DOHH2 (cell line): Measurements from ENCODE around the gene JUND.

Experiments used
- EZH2phosphoT487 ChIP-seq: fragments of 200-600 bp; sonication (generic); IDR thresholded peaks from 2 replicates; pipeline ENCODE4 v1.6.1; 2017; ENCODE audit warnings: borderline replicate concordance, mild to moderate bottlenecking, antibody characterized with exemption, low read length, moderate library complexity, mixed read lengths
- TF ChIP-seq, protein P1 (sequence below): fragments of 200-600 bp; sonication (generic); IDR thresholded peaks from one replicate; pipeline ENCODE4 v1.5.1; 2014; ENCODE audit warnings: antibody characterized with exemption, mild to moderate bottlenecking, low read depth, low read length; ENCODE audit not compliant: poor library complexity, severe bottlenecking

DNA sequence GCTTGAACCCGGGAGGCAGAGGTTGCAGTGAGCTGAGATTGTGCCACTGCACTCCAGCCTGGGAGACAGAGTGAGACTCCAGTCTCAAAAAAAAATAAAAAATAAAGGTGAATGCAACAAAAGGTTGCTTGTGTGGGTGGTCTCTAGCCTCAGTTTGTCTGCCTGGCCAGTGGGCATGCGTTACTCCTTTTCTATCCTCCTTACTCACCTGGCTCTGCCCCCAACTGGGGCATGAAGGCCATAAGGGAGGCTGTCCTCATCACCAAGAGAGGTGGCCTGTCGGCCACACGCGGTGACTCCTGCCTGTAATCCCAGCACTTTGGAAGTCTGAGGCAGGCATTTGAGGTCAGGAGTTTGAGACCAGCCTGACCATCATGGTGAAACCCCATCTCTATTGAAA lies 1.9 kb upstream of the JUND start:
- TF ChIP-seq, protein P1, sequence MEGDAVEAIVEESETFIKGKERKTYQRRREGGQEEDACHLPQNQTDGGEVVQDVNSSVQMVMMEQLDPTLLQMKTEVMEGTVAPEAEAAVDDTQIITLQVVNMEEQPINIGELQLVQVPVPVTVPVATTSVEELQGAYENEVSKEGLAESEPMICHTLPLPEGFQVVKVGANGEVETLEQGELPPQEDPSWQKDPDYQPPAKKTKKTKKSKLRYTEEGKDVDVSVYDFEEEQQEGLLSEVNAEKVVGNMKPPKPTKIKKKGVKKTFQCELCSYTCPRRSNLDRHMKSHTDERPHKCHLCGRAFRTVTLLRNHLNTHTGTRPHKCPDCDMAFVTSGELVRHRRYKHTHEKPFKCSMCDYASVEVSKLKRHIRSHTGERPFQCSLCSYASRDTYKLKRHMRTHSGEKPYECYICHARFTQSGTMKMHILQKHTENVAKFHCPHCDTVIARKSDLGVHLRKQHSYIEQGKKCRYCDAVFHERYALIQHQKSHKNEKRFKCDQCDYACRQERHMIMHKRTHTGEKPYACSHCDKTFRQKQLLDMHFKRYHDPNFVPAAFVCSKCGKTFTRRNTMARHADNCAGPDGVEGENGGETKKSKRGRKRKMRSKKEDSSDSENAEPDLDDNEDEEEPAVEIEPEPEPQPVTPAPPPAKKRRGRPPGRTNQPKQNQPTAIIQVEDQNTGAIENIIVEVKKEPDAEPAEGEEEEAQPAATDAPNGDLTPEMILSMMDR: no peak
- no peak for TF ChIP-seq EZH2phosphoT487
